Coronary artery (tissue), 2 donors: Measurements from ENCODE around the gene CACNA2D3.

Experiments used
- DNase-seq: peaks from one replicate; pipeline ENCODE4 v3.0.0-alpha.2; 2017; ENCODE audit warnings: low spot score
- H3K27ac ChIP-seq, 2 donors: fragments of 200-600 bp; sonication (generic); one replicate each; pipeline ENCODE4 v1.5.1; 2016 to 2019
- H3K4me3 ChIP-seq: fragments of 200-600 bp; sonication (generic); 2 replicates; pipeline ENCODE4 v1.5.1; 2016; ENCODE audit warnings: mild to moderate bottlenecking, moderate library complexity
- CTCF ChIP-seq: fragments of 200-600 bp; sonication (generic); IDR thresholded peaks from one replicate; pipeline ENCODE4 v1.5.1; 2019; ENCODE audit warnings: antibody characterized with exemption

Gene CACNA2D3

GRCh38 chr3:54157860-54158259 lies 35.5 kb downstream of the CACNA2D3 start:
- no peak for DNase-seq
- no peak for TF ChIP-seq CTCF
- no peak overlapping the region for H3K4me3 ChIP-seq
- H3K27ac ChIP-seq = no peak overlapping the region

GRCh38 chr3:54159917-54160316 lies 37.6 kb downstream of the CACNA2D3 start:
- H3K27ac ChIP-seq = no peak overlapping the region
- TF ChIP-seq CTCF = no peak

GRCh38 chr3:54163441-54163840 lies 41.1 kb downstream of the CACNA2D3 start:
- DNase-seq = no peak
- TF ChIP-seq CTCF = no peak
- H3K4me3 ChIP-seq = no peak overlapping the region
- H3K27ac ChIP-seq = no peak overlapping the region

More at GRCh38 chr3:54159917-54160316, 37.6 kb downstream of the CACNA2D3 start:
- no peak for DNase-seq
- no peak overlapping the region for H3K4me3 ChIP-seq

GRCh38 chr3:54164192-54164975 lies 42.0 kb downstream of the CACNA2D3 start:
- no peak overlapping the region for H3K27ac ChIP-seq
- no peak for DNase-seq
- TF ChIP-seq CTCF = no peak
- no peak overlapping the region for H3K4me3 ChIP-seq

GRCh38 chr3:54165865-54166264 lies 43.5 kb downstream of the CACNA2D3 start:
- H3K4me3 ChIP-seq = no peak overlapping the region
- H3K27ac ChIP-seq = no peak overlapping the region
- no peak for DNase-seq
- no peak for TF ChIP-seq CTCF

GRCh38 chr3:54167999-54168398 lies 45.6 kb downstream of the CACNA2D3 start:
- Histone ChIP-seq H3K4me3 (no peak overlapping the region), H3K27ac (no peak overlapping the region)
- TF ChIP-seq CTCF = no peak
- DNase-seq = no peak

GRCh38 chr3:54168451-54168850 lies 46.1 kb downstream of the CACNA2D3 start:
- TF ChIP-seq CTCF = no peak
- no peak for DNase-seq
- no peak overlapping the region for H3K4me3 ChIP-seq
- H3K27ac ChIP-seq = no peak overlapping the region
